GM19099 (cell line): ENCODE measurements around the gene SPATA19.

ENCODE experiments used
- POLR2A ChIP-seq: IDR thresholded peaks from 3 replicates; pipeline ENCODE4 v1.6.1; 2011; ENCODE audit warnings: low read depth; ENCODE audit not compliant: insufficient read length; ENCODE audit errors: extremely low read depth

The SPATA19 gene

GRCh38 chr11:133841279-133842043 is 3.9 kb downstream of the SPATA19 start:
- TF ChIP-seq POLR2A: no peak

- no peak for TF ChIP-seq POLR2A
Measured at GRCh38 chr11:133840479-133840941, 4.8 kb downstream of the SPATA19 start.

GRCh38 chr11:133835593-133836548 is 9.4 kb downstream of the SPATA19 start:
- TF ChIP-seq POLR2A: no peak

GRCh38 chr11:133834682-133835592 is 10.4 kb downstream of the SPATA19 start:
- no peak for TF ChIP-seq POLR2A

GRCh38 chr11:133833898-133834681 is 11.2 kb downstream of the SPATA19 start:
- TF ChIP-seq POLR2A: no peak

- TF ChIP-seq POLR2A: no peak
Measured at GRCh38 chr11:133832991-133833897, 12.1 kb downstream of the SPATA19 start.

- TF ChIP-seq POLR2A: no peak
Measured at GRCh38 chr11:133832096-133832990, 13.0 kb downstream of the SPATA19 start.

DNA sequence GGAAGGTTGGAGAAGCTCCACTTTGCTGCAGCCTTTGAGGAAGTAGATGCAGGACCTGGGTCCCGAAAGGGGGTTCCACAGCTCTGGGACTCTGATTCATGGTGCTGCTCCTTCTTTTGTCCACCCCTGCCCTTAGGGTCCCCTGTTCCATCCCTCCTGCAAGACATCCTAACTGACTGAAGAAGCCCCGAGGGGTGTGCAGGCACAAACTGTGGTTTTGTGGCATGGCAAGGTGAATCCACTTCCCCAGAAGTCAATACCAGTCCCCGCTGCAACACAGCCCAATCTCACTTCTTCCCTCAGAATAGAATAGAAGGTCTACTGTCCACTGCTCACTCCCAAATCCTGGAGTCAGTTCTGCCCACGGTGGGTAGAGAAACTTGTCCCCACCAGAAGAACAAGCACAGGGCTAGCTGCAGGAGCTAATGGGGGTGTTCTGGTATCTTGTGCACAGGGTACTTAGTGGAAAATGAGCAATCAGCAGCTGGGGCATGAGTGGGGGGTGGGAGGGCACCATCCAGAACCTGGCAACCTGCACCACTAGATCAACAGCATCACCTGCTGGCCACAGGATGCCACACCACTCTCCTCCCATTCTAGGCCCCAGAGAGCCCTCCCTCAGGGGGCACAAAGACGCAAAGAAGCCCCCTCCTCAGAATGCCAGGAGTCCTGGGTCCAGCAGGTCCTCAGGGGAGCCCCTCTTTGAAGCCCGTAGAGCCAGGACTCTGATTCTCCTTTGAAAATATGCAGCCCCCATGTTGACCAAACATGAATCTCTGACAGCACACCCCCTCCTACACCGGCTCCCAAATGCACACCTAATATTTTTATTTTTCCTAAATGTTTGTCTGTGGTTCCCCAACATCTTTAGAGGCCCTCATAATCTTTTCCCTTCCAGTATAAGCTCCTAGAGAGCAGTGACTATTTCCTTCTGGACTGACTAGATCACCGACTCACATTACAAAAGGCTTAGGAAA is 14.1 kb downstream of the SPATA19 start:
- no peak for TF ChIP-seq POLR2A

- no peak for TF ChIP-seq POLR2A
Measured at GRCh38 chr11:133829566-133829965, 15.7 kb downstream of the SPATA19 start.

DNA sequence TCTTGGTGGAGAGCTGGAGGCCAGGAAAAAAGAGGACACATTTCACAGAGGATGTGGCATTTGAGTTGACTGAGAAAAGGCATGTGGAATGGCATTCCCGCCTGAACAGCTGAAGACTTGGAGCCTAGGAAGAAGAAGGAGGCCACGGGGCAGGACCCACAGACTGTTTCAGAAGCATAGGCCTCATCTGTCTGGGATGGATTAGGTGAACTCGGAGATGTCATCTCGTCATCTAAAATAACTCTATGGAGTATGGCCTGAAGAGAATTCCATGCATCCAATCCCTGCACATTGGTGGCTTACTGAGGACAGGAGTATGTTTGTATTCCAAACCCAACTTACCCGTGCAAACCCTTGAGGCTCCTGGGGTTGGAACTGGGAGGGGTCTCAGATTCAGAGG is 16.4 kb downstream of the SPATA19 start:
- TF ChIP-seq POLR2A: no peak

DNA sequence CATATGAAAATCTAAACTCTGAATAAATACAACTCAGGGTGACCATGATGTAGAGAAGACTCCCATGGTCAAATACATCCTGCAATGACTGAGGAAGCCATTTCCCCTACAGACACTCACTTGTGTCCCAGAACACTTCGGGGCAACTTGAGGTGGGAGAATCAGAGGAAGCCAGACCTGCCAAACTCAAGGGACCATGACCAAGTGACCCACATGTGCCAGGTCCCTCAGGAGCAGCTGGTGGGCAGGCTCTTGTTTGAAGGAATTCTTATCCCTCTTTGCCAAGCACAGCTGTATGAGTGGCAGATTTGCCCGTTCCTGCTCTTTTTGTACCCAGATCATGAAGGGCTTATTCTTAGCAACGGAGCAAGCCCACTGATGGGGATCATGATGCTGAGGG is 17.8 kb downstream of the SPATA19 start:
- no peak for TF ChIP-seq POLR2A
